Measurements from ENCODE around the gene GFPT2.

GFPT2 gene

GRCh38 chr5:180334751-180335613, 18.2 kb downstream of the GFPT2 start:
- DNase-seq (ENCODE audit: low read depth) = no peak
- TF ChIP-seq, protein P1, sequence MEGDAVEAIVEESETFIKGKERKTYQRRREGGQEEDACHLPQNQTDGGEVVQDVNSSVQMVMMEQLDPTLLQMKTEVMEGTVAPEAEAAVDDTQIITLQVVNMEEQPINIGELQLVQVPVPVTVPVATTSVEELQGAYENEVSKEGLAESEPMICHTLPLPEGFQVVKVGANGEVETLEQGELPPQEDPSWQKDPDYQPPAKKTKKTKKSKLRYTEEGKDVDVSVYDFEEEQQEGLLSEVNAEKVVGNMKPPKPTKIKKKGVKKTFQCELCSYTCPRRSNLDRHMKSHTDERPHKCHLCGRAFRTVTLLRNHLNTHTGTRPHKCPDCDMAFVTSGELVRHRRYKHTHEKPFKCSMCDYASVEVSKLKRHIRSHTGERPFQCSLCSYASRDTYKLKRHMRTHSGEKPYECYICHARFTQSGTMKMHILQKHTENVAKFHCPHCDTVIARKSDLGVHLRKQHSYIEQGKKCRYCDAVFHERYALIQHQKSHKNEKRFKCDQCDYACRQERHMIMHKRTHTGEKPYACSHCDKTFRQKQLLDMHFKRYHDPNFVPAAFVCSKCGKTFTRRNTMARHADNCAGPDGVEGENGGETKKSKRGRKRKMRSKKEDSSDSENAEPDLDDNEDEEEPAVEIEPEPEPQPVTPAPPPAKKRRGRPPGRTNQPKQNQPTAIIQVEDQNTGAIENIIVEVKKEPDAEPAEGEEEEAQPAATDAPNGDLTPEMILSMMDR (IDR thresholded peaks at IDR 0.05; ENCODE audit: insufficient read depth, low read depth, low read length, missing control alignments) = no peak

DNA sequence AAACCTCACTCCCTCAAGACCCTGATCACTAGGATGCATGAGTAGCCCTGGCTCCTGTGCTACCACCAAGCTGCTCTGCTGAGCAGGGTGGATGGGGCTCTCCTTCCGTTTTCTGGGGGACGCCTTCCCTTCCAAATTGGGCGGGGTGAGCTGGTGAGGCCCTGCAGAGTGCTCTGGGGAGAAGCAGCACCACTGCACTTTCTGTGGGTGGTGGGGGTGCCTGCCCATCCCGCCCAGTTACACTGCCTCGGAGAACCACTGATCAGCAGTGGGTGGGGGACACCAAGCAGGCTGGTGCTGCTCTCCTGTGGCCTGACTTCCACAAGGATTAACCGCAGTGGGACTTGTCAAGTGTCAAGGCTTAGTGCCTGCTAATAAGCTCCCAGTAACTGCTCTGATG, 19.0 kb downstream of the GFPT2 start:
- no peak overlapping the region for H3K4me3 ChIP-seq (ENCODE audit: low read length)
- DNase-seq (ENCODE audit: low read depth) = no peak
- TF ChIP-seq, protein P1 (IDR thresholded peaks at IDR 0.05; ENCODE audit: insufficient read depth, low read depth, low read length, missing control alignments) = no peak

More at GRCh38 chr5:180334751-180335613, 18.2 kb downstream of the GFPT2 start:
- no peak overlapping the region for H3K4me3 ChIP-seq (ENCODE audit: low read length)

DNA sequence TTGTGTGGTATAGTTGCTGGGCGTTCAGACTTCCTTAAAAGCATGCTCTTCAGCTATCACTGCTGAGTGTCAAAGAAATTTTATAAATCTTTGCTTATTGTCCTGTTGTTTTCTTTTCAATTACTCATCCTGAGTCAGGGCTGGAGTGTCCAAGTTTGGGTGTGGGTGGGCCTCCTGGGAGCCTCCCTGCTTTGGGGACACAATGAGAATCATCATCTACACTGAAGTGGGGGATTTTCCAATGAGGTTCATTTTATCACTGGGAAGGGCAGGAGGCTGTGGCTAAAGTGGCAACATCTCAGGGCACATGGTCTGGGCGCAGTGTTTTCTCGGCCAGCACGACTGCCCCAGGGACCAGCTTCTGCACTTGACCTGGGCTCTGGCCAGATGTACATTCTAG, 19.5 kb downstream of the GFPT2 start:
- H3K4me3 ChIP-seq (ENCODE audit: low read length) = no peak overlapping the region
- TF ChIP-seq, protein P1 (IDR thresholded peaks at IDR 0.05; ENCODE audit: insufficient read depth, low read depth, low read length, missing control alignments) = no peak
- peak; percentile 14 for DNase-seq (ENCODE audit: low read depth)

- no peak overlapping the region for H3K4me3 ChIP-seq (ENCODE audit: low read length)
- TF ChIP-seq, protein P1 (IDR thresholded peaks at IDR 0.05; ENCODE audit: insufficient read depth, low read depth, low read length, missing control alignments) = no peak
- no peak for DNase-seq (ENCODE audit: low read depth)
Observed at GRCh38 chr5:180332861-180333260, 20.3 kb downstream of the GFPT2 start.

GRCh38 chr5:180332051-180332517, 21.1 kb downstream of the GFPT2 start:
- DNase-seq (ENCODE audit: low read depth) = no peak
- H3K4me3 ChIP-seq (ENCODE audit: low read length) = no peak overlapping the region
- TF ChIP-seq, protein P1 (IDR thresholded peaks at IDR 0.05; ENCODE audit: insufficient read depth, low read depth, low read length, missing control alignments) = no peak

GRCh38 chr5:180331647-180331950, 21.5 kb downstream of the GFPT2 start:
- H3K4me3 ChIP-seq (ENCODE audit: low read length) = no peak overlapping the region
- DNase-seq (ENCODE audit: low read depth) = no peak
- TF ChIP-seq, protein P1 (IDR thresholded peaks at IDR 0.05; ENCODE audit: insufficient read depth, low read depth, low read length, missing control alignments) = no peak

All from epithelial cell of esophagus (primary cell).